Skeletal muscle tissue (tissue), 4 donors: Measurements from ENCODE around the gene ALOX5. TPM values are rescaled to one million over a fixed set of nuclear protein-coding genes. Genes with fewer than 3 reads are reported as not detected.

Experiments
- H3K27ac ChIP-seq: one replicate; pipeline ENCODE4 v1.7.0; 2013; ENCODE audit warnings: mild to moderate bottlenecking, low read depth, low read length, inconsistent platforms
- H3K27me3 ChIP-seq, 3 donors: one replicate each; pipeline ENCODE4 v1.7.0; 2013; ENCODE audit warnings: low read length in 3 of 3; ENCODE audit not compliant: control insufficient read depth in 3 of 3, insufficient read depth in 3 of 3
- H3K36me3 ChIP-seq, 3 donors: one replicate each; pipeline ENCODE4 v1.7.0; 2013; ENCODE audit warnings: low read length in 3 of 3; ENCODE audit not compliant: control insufficient read depth in 3 of 3, insufficient read depth in 3 of 3
- H3K4me1 ChIP-seq, 3 donors: one replicate each; pipeline ENCODE4 v1.7.0; 2013; ENCODE audit warnings: low read length in 3 of 3, mild to moderate bottlenecking in 3 of 3; ENCODE audit not compliant: control insufficient read depth in 3 of 3, insufficient read depth in 3 of 3
- H3K4me3 ChIP-seq, 3 donors: one replicate each; pipeline ENCODE4 v1.7.0; 2013; ENCODE audit warnings: low read length in 3 of 3
- H3K9ac ChIP-seq, 3 donors: one replicate each; pipeline ENCODE4 v1.7.0; 2013; ENCODE audit warnings: low read length in 3 of 3, mild to moderate bottlenecking in 3 of 3, moderate library complexity in 2 of 3, low read depth in 1 of 3
- H3K9me3 ChIP-seq, 3 donors: one replicate each; pipeline ENCODE4 v1.7.0; 2013; ENCODE audit warnings: low read length in 3 of 3; ENCODE audit not compliant: control insufficient read depth in 3 of 3
- total RNA-seq: library from RNA; depleted of rRNA; stranded (reverse); fragments of >200 nt; gene quantifications from one replicate; pipeline ENCODE4 v1.2.3, GENCODE V29; 2014
- donor health status: Osteomylitis.

The ALOX5 gene
- total RNA-seq, 1 donor from 2014 or later: 3.1 TPM

DNA sequence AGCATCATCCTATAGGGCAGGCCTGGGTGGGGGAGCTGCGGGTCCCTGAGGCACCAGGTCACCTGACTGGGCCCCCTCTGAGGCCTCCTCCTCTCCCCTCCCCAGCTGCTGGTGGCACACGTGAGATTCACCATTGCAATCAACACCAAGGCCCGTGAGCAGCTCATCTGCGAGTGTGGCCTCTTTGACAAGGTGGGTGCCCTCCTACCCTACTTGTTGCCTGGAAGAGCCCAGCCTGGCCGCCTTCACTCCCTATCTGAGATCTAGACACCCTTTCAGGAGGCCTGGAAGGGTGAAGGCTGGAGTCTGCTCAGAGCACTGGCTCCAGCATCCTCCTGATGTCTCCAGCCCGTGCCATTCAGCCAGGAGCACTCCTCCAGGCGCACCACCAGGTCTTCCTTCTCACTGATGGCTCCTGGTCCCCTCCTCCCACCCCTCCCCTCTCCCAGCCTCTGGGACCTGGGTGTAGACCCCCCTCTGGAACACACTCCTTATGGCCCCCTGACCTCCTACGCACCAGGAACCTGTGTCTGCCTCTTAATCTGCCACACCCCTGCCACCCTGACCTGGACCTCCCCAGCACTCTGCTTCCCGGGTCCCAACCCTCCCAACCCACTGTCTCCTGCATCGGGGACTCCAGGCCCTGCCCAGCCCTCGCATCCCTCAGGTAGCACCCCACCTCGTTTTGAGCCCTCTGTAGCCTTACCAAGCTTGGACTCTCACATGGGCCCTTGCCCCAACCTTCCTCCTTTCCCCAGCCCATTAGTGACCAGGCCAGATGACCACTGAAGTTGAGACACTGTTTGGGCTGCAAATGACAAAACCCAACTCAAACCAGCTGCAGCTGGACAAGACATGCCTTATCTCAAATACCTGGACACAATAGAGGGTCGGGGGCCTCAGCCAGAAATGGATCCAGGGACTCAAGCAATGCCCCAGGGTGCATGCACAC is 67.5 kb downstream of the ALOX5 start:
- H3K9me3 ChIP-seq: no peaks in the 10 kb centered on the region
- H3K9ac ChIP-seq: no peak overlapping the region
- no peak overlapping the region for H3K27ac ChIP-seq
- H3K36me3 ChIP-seq: no peaks in the 10 kb centered on the region
- H3K27me3 ChIP-seq: peaks cover 0 to 25% (median 10%) of the 10 kb centered on the region in 3 donors
- peaks cover 10% of the 10 kb centered on the region in 3 donors for H3K4me1 ChIP-seq
- H3K4me3 ChIP-seq: no peak overlapping the region

DNA sequence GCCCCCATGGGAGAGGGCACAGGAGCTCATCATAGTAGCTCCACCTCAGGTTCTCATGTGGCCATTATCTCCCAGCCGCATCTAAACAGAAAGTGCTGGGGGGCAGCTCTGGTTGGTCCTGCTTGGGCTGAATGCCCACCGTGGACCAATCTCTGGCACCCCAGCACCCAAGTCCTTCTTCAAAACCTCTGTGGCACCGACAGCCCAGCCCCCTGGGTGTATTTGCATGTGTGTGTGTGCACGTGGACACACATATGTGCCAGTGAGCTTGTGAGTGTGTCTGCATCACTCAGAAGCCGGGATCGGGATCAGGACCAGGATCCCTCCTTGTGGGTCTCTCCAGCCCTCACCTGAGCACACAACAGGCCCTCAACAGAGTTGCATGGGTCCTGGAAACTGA is 68.2 kb downstream of the ALOX5 start:
- Histone ChIP-seq H3K4me1 (peaks cover 10% of the 10 kb centered on the region in 3 donors), H3K36me3 (no peaks in the 10 kb centered on the region), H3K27ac (no peak overlapping the region), H3K9me3 (no peaks in the 10 kb centered on the region), H3K9ac (no peak overlapping the region), H3K27me3 (peaks cover 0 to 25% (median 10%) of the 10 kb centered on the region in 3 donors), H3K4me3 (no peak overlapping the region)

DNA sequence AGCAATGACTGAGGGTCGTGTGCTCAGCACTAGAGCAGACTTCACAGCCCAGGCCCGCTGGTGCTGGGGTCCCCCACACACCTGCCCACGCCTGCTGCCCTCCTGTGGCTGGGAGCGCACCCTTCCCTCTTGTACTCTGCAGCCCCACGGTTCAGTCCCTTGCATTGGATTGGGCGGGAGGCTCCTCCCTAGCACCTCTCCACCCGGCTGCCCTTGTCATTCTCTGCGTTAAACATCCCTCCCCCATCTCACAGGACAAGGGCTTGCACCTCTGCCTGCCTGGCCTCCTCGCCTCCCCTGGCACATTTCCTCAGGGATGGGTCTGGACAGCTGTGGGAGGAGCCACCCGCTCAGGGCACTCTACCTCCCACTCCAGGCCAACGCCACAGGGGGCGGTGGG is 68.6 kb downstream of the ALOX5 start:
- Histone ChIP-seq H3K27ac (no peak overlapping the region), H3K27me3 (peaks cover 0 to 25% (median 10%) of the 10 kb centered on the region in 3 donors), H3K36me3 (no peaks in the 10 kb centered on the region), H3K4me1 (peaks cover 10% of the 10 kb centered on the region in 3 donors), H3K4me3 (no peak overlapping the region), H3K9me3 (no peaks in the 10 kb centered on the region), H3K9ac (no peak overlapping the region)

DNA sequence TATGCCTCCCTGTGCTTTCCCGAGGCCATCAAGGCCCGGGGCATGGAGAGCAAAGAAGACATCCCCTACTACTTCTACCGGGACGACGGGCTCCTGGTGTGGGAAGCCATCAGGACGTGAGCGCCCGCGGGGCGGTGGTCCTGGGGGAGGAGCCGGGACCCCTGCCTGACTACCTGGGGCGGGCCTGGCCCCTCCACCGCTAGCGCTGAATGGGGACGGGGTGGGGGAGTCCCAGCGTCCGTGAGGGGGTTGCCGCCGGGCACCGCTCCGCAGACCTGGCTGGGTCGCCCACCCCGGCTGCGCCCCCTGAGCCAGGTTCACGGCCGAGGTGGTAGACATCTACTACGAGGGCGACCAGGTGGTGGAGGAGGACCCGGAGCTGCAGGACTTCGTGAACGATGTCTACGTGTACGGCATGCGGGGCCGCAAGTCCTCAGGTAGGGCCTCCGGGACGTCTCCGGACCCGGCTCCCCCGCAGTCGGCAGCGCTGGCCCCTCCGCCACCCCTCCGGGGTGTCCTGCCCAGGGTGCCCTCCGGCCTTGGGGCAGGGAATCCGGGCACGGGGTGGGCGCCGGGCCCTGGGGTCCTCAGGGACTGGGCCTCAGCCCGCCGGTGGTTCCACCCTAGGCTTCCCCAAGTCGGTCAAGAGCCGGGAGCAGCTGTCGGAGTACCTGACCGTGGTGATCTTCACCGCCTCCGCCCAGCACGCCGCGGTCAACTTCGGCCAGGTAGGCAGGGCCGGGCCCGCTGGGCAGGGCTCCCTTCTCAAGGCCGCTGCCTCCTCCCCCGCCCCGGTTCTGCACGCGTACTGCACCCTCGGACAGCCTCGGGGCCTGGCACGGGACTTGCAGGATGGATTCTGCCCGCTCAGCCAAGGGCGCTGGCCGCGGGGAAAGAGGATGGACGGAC is 69.3 kb downstream of the ALOX5 start:
- no peaks in the 10 kb centered on the region for H3K36me3 ChIP-seq
- H3K9me3 ChIP-seq: no peaks in the 10 kb centered on the region
- H3K4me1 ChIP-seq: peaks cover 10% of the 10 kb centered on the region in 3 donors
- no peak overlapping the region for H3K27ac ChIP-seq
- no peak overlapping the region for H3K4me3 ChIP-seq
- no peak overlapping the region for H3K9ac ChIP-seq
- H3K27me3 ChIP-seq: peaks cover 0 to 22% (median 10%) of the 10 kb centered on the region in 3 donors

DNA sequence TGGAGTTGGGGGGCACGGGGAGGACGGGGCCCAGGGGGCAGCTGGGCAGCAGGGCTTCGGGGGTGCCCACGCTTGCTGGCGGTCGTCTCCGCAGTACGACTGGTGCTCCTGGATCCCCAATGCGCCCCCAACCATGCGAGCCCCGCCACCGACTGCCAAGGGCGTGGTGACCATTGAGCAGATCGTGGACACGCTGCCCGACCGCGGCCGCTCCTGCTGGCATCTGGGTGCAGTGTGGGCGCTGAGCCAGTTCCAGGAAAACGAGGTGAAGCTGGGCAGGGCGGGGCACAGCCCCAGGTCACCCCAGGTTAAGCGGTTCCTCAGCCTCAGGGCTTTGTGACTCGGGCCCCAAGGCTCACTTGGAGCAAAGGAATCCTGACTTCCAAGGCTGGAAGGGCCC is 70.0 kb downstream of the ALOX5 start:
- Histone ChIP-seq H3K27me3 (peaks cover 0 to 20% (median 10%) of the 10 kb centered on the region in 3 donors), H3K4me3 (no peak overlapping the region), H3K9ac (no peak overlapping the region), H3K27ac (no peak overlapping the region), H3K36me3 (no peaks in the 10 kb centered on the region), H3K9me3 (no peaks in the 10 kb centered on the region), H3K4me1 (peaks cover 10% of the 10 kb centered on the region in 3 donors)

DNA sequence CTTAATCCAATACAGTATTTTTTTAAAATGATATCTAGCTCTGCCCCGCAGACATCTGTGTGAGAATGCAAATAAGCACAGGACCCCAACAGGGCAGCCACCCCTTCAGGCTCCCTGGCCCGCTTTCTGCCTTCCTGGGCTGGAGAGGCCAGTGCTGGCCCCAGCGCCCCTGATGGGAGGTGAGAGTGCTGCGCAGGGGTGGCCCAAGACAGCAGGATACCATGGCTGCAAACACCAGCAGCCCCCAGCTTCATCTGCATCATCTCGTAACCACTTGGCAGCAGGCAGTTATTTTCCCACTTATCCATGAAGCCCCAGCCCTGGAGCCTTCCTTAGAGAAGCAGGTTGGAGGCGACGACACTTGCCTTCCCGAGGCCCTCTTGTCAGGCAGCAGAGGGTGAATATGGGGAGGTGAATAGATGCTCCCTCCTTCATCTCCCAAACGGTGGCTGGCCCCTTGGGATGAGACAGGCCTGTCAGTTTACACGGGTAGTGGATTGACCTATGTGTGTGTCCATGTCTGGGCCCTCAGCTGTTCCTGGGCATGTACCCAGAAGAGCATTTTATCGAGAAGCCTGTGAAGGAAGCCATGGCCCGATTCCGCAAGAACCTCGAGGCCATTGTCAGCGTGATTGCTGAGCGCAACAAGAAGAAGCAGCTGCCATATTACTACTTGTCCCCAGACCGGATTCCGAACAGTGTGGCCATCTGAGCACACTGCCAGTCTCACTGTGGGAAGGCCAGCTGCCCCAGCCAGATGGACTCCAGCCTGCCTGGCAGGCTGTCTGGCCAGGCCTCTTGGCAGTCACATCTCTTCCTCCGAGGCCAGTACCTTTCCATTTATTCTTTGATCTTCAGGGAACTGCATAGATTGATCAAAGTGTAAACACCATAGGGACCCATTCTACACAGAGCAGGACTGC is 71.2 kb downstream of the ALOX5 start:
- Histone ChIP-seq H3K27ac (no peak overlapping the region), H3K9me3 (no peaks in the 10 kb centered on the region), H3K36me3 (no peaks in the 10 kb centered on the region), H3K4me3 (peak overlapping the region in 1 of 3 donors; percentile 35), H3K27me3 (peaks cover 0 to 10% (median 9%) of the 10 kb centered on the region in 3 donors), H3K9ac (peak overlapping the region in 1 of 3 donors; percentile 16), H3K4me1 (peaks cover 10% of the 10 kb centered on the region in 3 donors)

DNA sequence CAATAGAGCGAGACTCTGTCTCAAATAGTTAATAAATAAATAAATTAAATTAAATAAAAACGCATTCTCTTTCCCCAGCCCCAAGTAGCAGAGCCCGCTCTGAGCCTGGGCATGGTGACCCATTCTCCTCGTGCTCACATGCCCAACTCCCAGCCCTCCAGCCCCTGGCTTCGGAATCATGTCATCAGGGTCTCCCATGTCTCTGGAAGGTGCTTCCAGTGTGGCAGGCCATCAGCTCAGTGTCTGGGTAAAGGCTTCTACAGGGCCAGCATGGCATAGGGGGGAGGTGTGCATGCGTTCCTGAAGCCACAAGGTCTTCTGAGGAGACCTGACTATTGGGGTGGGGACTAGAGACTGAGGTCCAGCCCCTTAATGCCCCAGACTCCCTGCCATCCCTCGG is 72.8 kb downstream of the ALOX5 start:
- Histone ChIP-seq H3K36me3 (no peaks in the 10 kb centered on the region), H3K9me3 (no peaks in the 10 kb centered on the region), H3K9ac (no peak overlapping the region), H3K27ac (no peak overlapping the region), H3K4me1 (peaks cover 10% of the 10 kb centered on the region in 3 donors), H3K27me3 (peaks cover 0 to 5% (median 2%) of the 10 kb centered on the region in 3 donors), H3K4me3 (no peak overlapping the region)

DNA sequence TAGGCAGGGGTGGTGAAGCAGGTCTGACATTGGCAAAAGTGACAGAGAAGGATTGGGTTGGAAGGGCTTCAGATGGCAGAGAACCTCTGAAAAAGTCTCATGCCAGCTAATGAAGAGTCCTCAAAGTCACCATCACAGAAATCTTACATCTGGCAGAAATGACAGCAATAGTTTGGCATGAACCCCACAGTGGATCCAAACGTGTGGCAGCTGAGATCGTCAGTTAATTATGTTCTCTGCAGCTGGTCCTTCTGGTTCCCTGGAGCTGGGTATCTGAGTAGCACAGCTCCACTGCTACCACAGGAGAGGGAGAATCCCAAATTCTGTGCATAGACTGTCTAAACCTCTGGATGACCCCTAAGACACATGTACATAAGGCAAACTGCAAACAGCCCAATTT is 73.4 kb downstream of the ALOX5 start:
- peaks cover 0 to 2% (median 0%) of the 10 kb centered on the region in 3 donors for H3K27me3 ChIP-seq
- peaks cover 10% of the 10 kb centered on the region in 3 donors for H3K4me1 ChIP-seq
- H3K36me3 ChIP-seq: no peaks in the 10 kb centered on the region
- H3K27ac ChIP-seq: no peak overlapping the region
- no peak overlapping the region for H3K9ac ChIP-seq
- no peaks in the 10 kb centered on the region for H3K9me3 ChIP-seq
- no peak overlapping the region for H3K4me3 ChIP-seq

DNA sequence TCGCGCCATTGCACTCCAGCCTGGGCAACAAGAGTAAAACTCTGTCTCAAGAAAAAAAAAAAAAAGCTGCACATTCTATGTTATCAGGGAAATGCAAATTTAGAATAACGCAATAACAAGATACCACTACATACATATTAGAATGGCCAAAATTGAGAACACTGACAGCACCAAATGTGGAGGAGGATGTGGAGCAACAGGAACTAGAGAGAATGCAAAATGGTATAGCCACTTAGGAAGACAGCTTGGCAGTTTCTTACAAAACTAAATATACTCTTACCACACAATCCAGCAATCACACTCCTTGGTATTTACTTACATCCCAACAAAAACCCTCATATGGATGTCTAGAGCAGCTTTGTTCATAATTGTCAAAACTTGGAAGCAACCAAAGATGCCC is 76.8 kb downstream of the ALOX5 start:
- H3K27me3 ChIP-seq: no peaks in the 10 kb centered on the region
- H3K4me3 ChIP-seq: no peak overlapping the region
- peaks cover 8 to 16% (median 15%) of the 10 kb centered on the region in 3 donors for H3K4me1 ChIP-seq
- no peak overlapping the region for H3K9ac ChIP-seq
- no peak overlapping the region for H3K27ac ChIP-seq
- H3K36me3 ChIP-seq: peaks cover 0 to 2% (median 0%) of the 10 kb centered on the region in 3 donors
- no peaks in the 10 kb centered on the region for H3K9me3 ChIP-seq
